GM18498 (cell line): Measurements from ENCODE around the gene GRB7.
A peak's percentile ranks its signal among the peaks of the same experiment; 100 is the strongest.
"Not testable (repeated sequence)": the region's sequence is repeated elsewhere in the genome, so short reads cannot be mapped to it uniquely, and the experiment has no call there.

Experiments used
- ATAC-seq: cut with Tn5 transposase; IDR thresholded peaks from one replicate; pipeline ENCODE4 v1.9.1; 2021; ENCODE audit warnings: mild to moderate bottlenecking, moderate library complexity; ENCODE audit not compliant: unreplicated experiment

GRB7 gene

GRCh38 chr17:39750131-39751015 lies 12.6 kb downstream of the GRB7 start:
- no peak for ATAC-seq

- no peak for ATAC-seq
These were observed 13.3 kb downstream of the GRB7 start for GRCh38 chr17:39751016-39751543.

- no peak for ATAC-seq
These were observed 13.9 kb downstream of the GRB7 start for GRCh38 chr17:39751637-39752036.

- ATAC-seq = no peak
These were observed 14.6 kb downstream of the GRB7 start for GRCh38 chr17:39752241-39752881.

- peak; percentile 31 for ATAC-seq
These were observed 15.9 kb downstream of the GRB7 start for GRCh38 chr17:39753514-39754160.

GRCh38 chr17:39754161-39754957 lies 16.6 kb downstream of the GRB7 start:
- ATAC-seq = peak; percentile 66

- ATAC-seq = no peak
These were observed 17.3 kb downstream of the GRB7 start for GRCh38 chr17:39754958-39755553.

- peak; percentile 19 for ATAC-seq
These were observed 18.0 kb downstream of the GRB7 start for GRCh38 chr17:39755554-39756379.

GRCh38 chr17:39756380-39757079 lies 18.8 kb downstream of the GRB7 start:
- no peak for ATAC-seq

GRCh38 chr17:39757176-39757662 lies 19.5 kb downstream of the GRB7 start:
- ATAC-seq = no peak

GRCh38 chr17:39757931-39758873 lies 20.5 kb downstream of the GRB7 start:
- no peak for ATAC-seq

- ATAC-seq = no peak
These were observed 21.5 kb downstream of the GRB7 start for GRCh38 chr17:39759204-39759603.

- no peak for ATAC-seq
These were observed 24.2 kb downstream of the GRB7 start for GRCh38 chr17:39761861-39762496.

- ATAC-seq = no peak
These were observed 25.5 kb downstream of the GRB7 start for GRCh38 chr17:39763051-39763820.

GRCh38 chr17:39764171-39764570 lies 26.4 kb downstream of the GRB7 start:
- not testable (repeated sequence) for ATAC-seq

- ATAC-seq = no peak
These were observed 27.4 kb downstream of the GRB7 start for GRCh38 chr17:39765175-39765574.
